Gastroesophageal sphincter (tissue), 4 donors: Measurements from ENCODE around the gene SUPT4H1. TPM values are rescaled to one million over a fixed set of nuclear protein-coding genes. Genes with fewer than 3 reads are reported as not detected.

Source experiments
- ATAC-seq: fragments of 150-250 bp; one replicate; pipeline ENCODE4 v1.9.1; 2016; ENCODE audit warnings: mild to moderate bottlenecking, moderate library complexity
- H3K27ac ChIP-seq, 4 donors: fragments of 200-600 bp; sonication (generic) in 3 of 4; 1 replicate in 3 of 4; 2 replicates in 1 of 4; pipeline ENCODE4 v1.5.1; 2016 to 2019
- H3K27me3 ChIP-seq: fragments of 200-600 bp; sonication (generic); one replicate; pipeline ENCODE4 v1.5.1; 2019
- H3K36me3 ChIP-seq, 2 donors: fragments of 200-600 bp; sonication (generic); one replicate each; pipeline ENCODE4 v1.5.1; 2019; ENCODE audit warnings: control low read depth in 1 of 2
- H3K4me1 ChIP-seq, 3 donors: fragments of 200-600 bp; sonication (generic); 1 replicate in 2 of 3; 2 replicates in 1 of 3; pipeline ENCODE4 v1.5.1; 2016 to 2019; ENCODE audit warnings: control low read depth in 2 of 3
- H3K4me3 ChIP-seq, 2 donors: fragments of 200-600 bp; sonication (generic); one replicate each; pipeline ENCODE4 v1.5.1; 2019; ENCODE audit warnings: mild to moderate bottlenecking in 1 of 2, moderate library complexity in 1 of 2
- H3K9me3 ChIP-seq, 3 donors: fragments of 200-600 bp; sonication (generic); one replicate each; pipeline ENCODE4 v1.5.1; 2017 to 2019; ENCODE audit warnings: control low read depth in 2 of 3
- CTCF ChIP-seq, 4 experiments: fragments of 200-600 bp in 2 of 4; fragments of 450-650 bp in 2 of 4; sonication (generic) in 1 of 4; IDR thresholded peaks; one replicate each; pipeline ENCODE4 v1.5.1; 2017 to 2019; ENCODE audit warnings: antibody characterized with exemption in 4 of 4, mild to moderate bottlenecking in 2 of 4, moderate library complexity in 2 of 4
- EP300 ChIP-seq: sonication (generic); formaldehyde crosslinking; IDR thresholded peaks from one replicate; pipeline ENCODE4 v1.6.1; 2017; ENCODE audit warnings: antibody characterized with exemption, mild to moderate bottlenecking
- POLR2A ChIP-seq, 2 donors: fragments of 450-650 bp; IDR thresholded peaks; one replicate each; pipeline ENCODE4 v1.6.1; 2017; ENCODE audit warnings: antibody characterized with exemption in 2 of 2, mild to moderate bottlenecking in 2 of 2, moderate library complexity in 1 of 2
- POLR2AphosphoS5 ChIP-seq: sonication (generic); formaldehyde crosslinking; IDR thresholded peaks from one replicate; pipeline ENCODE4 v1.6.1; 2017; ENCODE audit warnings: antibody characterized with exemption
- WGBS, 2 donors: methylation state at CpG; one replicate each; pipeline ENCODE4 v1.1.5; 2018; ENCODE audit warnings: low coverage in 1 of 2; 5-methylcytosine and 5-hydroxymethylcytosine counted together
- total RNA-seq, 4 donors: library from RNA; depleted of rRNA; stranded (reverse); fragments of >200 nt; gene quantifications; one replicate each; pipeline ENCODE4 v1.1.0, GENCODE V29; 2016

The SUPT4H1 gene
- total RNA-seq, 4 donors from 2014 or later, result 40.1 to 55.4 (median 45.1) TPM

GRCh38 chr17:58330997-58331814, 20.8 kb downstream of the SUPT4H1 start:
- peaks cover 0 to 24% (median 0%) of the 10 kb centered on the region in 3 donors for H3K4me1 ChIP-seq
- peaks cover 20% of the 10 kb centered on the region for H3K27me3 ChIP-seq
- WGBS, 2 donors, result 54 to 80% methylated on average over 2 to 9 of the region's 23 CpGs
- no peak for ATAC-seq
- no peaks in the 10 kb centered on the region for H3K36me3 ChIP-seq
- no peaks in the 10 kb centered on the region for H3K9me3 ChIP-seq
- peak overlapping the region; percentile 27 to 48 for H3K4me3 ChIP-seq
- peak overlapping the region in 3 of 4 donors; percentile 22 to 66 (median 26) for H3K27ac ChIP-seq
- TF ChIP-seq CTCF (IDR thresholded peaks at IDR 0.05) (no peak), POLR2AphosphoS5 (no peak), EP300 (no peak), POLR2A (IDR thresholded peaks at IDR 0.05) (no peak)

GRCh38 chr17:58330538-58330996, 21.4 kb downstream of the SUPT4H1 start:
- WGBS, 2 donors, result 70 to 72% methylated on average over 2 of the region's 10 CpGs
- no peak for ATAC-seq
- TF ChIP-seq CTCF (IDR thresholded peaks at IDR 0.05), result no peak
- no peak for TF ChIP-seq POLR2AphosphoS5
- no peak for TF ChIP-seq EP300
- no peak for TF ChIP-seq POLR2A (IDR thresholded peaks at IDR 0.05)
- Histone ChIP-seq H3K4me3 (peak overlapping the region; percentile 10 to 48), H3K4me1 (peaks cover 0 to 19% (median 0%) of the 10 kb centered on the region in 3 donors), H3K27ac (peak overlapping the region in 2 of 4 donors; percentile 24 to 66), H3K9me3 (no peaks in the 10 kb centered on the region), H3K36me3 (no peaks in the 10 kb centered on the region), H3K27me3 (peaks cover 20% of the 10 kb centered on the region)

GRCh38 chr17:58329810-58330537, 22.0 kb downstream of the SUPT4H1 start:
- no peak overlapping the region for H3K27ac ChIP-seq
- peaks cover 20% of the 10 kb centered on the region for H3K27me3 ChIP-seq
- H3K4me1 ChIP-seq, result peaks cover 0 to 19% (median 5%) of the 10 kb centered on the region in 3 donors
- TF ChIP-seq EP300 (no peak), POLR2AphosphoS5 (no peak), POLR2A (IDR thresholded peaks at IDR 0.05) (no peak)
- WGBS, 2 donors, result 77 to 79% methylated on average over 4 of the region's 4 CpGs
- no peak for ATAC-seq
- H3K4me3 ChIP-seq, result peak overlapping the region in 1 of 2 donors; percentile 48
- no peaks in the 10 kb centered on the region for H3K36me3 ChIP-seq
- H3K9me3 ChIP-seq, result no peaks in the 10 kb centered on the region

GRCh38 chr17:58329035-58329809, 22.8 kb downstream of the SUPT4H1 start:
- ATAC-seq, result no peak
- TF ChIP-seq CTCF (IDR thresholded peaks at IDR 0.05) (peak in 1 of 4 experiments; percentile 19), POLR2AphosphoS5 (no peak), EP300 (no peak), POLR2A (IDR thresholded peaks at IDR 0.05) (peak in 1 of 2 donors; percentile 12)
- no peak overlapping the region for H3K27ac ChIP-seq
- H3K4me1 ChIP-seq, result peaks cover 0 to 25% (median 8%) of the 10 kb centered on the region in 3 donors
- no peaks in the 10 kb centered on the region for H3K9me3 ChIP-seq
- peaks cover 13% of the 10 kb centered on the region for H3K27me3 ChIP-seq
- no peaks in the 10 kb centered on the region for H3K36me3 ChIP-seq
- 55 to 60% methylated on average over 4 to 9 of the region's 16 CpGs for WGBS, 2 donors
- no peak overlapping the region for H3K4me3 ChIP-seq
